ENCODE measurements around the gene IFNK.

IFNK gene

DNA sequence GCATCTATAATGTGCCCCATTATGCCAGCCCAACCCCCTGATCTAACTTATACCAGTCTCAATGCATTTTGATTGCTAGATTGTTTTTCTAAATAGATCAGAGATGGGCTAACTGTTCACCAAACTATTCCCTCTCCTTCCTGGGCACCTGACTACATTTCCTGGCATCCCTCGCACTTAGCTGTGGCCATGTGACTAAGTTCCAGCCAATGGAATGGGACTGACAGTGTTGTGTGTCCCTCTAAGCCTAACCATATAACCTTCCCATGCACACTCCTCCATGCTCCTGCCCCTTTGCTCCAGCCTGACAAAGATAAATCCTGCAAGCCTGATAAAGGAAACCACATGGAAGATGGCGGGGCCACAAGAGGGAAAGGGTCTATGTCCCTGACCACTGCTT is 12.3 kb upstream of the IFNK start:
- no peak for DNase-seq (ENCODE audit: low spot score)

DNA sequence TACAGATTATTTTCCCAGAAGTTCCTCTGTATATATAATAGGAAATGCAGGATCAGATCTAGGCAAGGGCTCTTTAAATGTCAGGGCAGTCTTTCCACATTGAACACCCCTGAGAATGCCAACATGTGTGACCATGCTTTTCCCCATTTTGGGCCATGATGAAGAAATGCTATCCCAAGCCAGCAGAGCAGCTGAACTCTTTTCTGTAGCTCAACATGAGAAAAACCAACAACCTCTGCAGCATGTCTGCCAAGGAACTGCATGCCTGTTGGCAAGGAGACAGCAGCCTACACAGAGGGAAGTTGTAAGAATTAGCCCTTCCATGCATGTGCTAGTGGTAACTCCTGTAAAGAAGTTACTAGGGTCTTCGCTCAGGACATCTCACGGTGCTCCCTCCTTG is 9.5 kb upstream of the IFNK start:
- no peak for DNase-seq (ENCODE audit: low spot score)

DNA sequence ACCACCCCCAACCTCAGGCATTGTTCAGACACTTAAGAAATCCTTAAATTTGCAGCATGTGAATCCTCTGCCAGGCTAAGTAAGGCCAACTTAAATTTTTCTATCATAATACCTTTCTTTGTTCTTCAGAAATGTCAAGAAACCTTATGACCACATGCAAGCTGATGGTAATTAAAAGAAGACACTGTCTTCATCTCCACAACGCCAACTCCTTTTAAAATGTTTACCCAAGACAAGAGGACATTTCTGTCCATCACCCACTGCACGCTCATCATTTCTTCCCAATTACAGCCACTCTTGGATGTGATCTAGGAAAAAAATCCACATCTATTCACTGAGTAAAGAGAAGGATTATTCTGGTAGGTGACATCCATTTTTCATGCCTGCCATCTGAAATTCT is 6.1 kb upstream of the IFNK start:
- no peak for DNase-seq (ENCODE audit: low spot score)

DNA sequence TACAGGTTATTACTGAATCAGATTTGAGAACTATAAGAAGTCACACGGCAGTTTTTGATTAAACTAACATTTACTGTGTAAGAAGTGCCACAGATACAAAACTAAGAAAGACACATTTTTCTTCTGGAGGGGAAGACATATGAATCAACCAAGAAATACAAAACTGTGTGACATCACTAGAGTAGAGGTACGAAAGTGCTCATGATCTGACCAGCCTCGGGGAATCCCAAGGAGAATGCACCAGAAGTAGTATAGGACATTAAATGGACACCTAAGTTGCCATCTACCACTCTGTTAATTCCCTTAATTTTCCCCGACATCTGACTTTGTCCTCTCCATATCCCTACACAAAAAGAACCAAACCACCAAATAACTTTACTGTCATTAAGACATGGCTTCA is 5.3 kb upstream of the IFNK start:
- DNase-seq (ENCODE audit: low spot score) = no peak

GRCh38 chr9:27519466-27520465 is 4.3 kb upstream of the IFNK start:
- DNase-seq (ENCODE audit: low spot score) = no peak

- DNase-seq (ENCODE audit: low spot score) = no peak
These were observed 3.1 kb upstream of the IFNK start for GRCh38 chr9:27520986-27521385.

DNA sequence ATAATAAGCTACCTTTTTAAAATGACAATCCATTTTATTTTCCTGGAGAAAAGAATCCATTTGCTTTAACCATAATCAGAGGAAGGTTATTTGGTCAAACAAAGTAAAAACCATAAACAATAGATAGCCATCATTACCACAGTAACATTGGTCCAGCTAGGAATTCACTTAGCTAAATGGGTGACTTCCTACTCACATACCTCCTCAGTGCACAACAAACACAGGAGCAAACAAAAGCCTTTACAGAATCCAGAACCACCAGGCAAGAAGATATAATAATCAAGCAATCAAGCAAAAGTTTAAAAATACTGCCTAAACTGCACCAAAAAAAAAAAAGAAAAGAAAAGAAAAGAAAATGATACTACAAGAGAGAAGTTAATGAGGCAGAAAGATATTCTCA is 949 bp upstream of the IFNK start:
- DNase-seq (ENCODE audit: low spot score) = no peak

DNA sequence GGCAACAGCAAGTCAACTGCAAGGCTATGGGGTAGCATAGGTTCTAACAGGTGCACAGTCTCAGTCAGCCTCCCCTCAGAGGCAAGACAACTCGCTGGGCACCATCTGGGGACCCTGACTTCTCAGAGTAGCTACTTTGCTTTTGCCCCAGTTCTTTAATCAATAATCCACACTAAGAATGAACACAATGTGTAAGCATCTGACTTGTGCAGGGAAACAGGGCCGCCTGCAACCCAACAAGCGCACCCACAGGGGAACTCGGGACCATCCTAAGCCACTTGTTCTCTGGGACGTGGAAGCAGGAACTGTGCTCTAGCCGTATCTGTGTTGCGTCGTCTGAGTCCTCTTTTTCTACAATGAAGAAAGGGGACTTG is 3.6 kb downstream of the IFNK start:
- DNase-seq (ENCODE audit: low spot score) = no peak

DNA sequence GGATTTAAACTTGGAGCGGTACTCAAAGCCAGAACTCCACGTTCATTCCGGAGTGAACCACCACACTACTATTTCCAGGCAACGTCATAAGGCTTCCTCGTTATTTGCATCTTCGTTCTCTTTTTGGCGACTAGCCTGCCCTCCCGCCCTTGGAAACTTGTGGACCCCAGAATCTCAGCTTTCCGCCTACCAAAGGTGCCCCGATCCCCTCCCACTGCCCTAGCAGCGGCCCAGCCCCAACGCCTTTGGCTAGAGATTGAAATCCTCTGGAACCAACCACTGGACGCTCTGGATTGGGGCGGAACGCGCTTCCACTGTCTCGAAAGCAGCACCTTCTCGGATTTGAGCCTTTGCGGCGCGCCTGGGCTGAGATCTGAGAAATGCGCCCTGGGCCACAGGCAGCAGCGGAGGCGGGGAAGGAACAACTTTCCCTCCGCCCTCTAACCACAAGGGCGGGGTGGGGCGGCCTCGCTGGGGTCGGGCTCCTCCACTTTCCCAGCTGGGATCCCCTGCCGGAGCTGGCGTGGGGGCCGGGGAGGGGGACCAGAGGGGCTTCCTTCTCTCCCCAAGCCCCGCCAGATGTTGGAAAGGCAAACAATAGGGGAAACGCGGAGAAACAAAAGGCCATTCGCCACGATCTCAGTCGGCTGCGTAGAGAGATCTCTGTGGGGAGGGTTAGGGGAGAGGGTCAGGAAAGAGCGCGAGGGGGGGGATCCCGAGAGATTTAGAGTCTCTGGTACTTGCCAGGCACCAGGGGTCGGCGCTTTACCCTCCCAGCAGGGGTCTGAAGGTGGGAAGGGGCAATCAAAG is 4.2 kb downstream of the IFNK start:
- peak; percentile 52 for DNase-seq (ENCODE audit: low spot score)

DNA sequence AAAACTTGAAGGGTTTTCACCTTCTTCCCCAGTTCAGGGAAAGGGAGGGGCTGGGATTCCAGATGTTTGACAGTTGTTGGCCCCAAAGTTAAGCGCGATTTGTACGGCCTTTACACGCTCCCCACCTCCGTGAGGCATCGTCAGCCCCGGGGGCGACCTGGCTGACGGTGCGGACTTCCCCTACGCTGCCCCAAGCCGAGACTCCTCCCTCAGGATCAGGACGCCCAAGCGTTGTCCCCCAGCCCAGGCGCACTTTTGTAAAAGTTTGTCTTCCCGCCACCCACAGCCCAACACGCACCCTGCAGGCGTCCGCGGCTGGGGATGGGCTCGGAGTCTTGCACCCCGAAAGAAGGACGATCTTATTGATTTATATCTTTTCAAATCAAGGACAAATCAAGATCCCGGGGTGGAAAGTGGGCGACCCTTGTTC is 4.8 kb downstream of the IFNK start:
- DNase-seq (ENCODE audit: low spot score) = peak; percentile 57

DNA sequence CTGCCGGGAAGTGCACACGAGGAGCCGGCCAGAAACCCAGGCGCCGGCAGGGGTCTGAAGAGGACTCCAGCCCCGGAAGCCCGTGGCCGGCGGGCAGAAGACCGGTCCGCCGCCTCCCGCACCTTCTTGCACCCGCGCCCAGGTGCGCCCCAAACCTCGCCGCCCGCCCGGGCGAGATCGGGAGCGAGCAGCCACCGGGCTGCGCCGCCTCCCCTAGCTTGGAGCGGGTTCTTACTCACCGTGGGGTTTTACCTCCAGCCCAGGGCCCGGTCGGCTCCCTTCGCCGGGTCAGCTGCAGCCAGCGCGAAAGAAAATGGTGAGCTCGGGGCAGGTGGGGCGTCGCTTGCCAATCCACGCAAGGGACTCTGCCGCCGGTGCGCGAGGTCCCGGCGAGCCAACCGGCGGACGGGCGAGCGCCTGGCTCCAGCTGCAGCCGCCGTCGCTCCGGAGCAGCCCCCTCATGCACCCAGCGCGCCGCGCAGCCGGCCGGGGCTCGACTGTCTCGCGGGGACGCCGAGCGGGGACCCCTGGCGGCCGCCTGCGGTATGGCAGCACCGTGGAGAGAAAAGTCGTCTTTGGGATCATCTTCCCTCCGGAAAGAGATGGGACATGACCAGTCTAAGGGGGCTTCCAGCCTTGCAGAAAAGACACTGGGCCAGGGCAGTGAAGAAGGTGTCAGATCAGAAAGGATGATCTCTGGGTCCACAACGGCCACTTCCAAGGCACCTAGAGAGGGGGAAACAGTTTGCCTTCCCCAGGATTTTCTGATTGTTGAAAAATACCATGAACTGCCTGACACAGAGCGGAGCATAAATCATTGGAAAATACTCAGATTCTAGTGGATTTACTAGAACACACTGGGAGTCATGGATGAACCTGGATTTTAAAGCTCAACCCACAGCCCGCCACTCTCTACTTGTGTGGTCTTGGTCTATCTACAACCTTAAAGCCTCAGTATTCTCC is 5.5 kb downstream of the IFNK start, which contains the start of gene MOB3B:
MOB3B (minus strand) TSS at position 499 of the 963 bp plus-strand sequence. CDS start 74,264 bp downstream, outside the sequence.
- DNase-seq (ENCODE audit: low spot score) = peak; percentile 86

DNA sequence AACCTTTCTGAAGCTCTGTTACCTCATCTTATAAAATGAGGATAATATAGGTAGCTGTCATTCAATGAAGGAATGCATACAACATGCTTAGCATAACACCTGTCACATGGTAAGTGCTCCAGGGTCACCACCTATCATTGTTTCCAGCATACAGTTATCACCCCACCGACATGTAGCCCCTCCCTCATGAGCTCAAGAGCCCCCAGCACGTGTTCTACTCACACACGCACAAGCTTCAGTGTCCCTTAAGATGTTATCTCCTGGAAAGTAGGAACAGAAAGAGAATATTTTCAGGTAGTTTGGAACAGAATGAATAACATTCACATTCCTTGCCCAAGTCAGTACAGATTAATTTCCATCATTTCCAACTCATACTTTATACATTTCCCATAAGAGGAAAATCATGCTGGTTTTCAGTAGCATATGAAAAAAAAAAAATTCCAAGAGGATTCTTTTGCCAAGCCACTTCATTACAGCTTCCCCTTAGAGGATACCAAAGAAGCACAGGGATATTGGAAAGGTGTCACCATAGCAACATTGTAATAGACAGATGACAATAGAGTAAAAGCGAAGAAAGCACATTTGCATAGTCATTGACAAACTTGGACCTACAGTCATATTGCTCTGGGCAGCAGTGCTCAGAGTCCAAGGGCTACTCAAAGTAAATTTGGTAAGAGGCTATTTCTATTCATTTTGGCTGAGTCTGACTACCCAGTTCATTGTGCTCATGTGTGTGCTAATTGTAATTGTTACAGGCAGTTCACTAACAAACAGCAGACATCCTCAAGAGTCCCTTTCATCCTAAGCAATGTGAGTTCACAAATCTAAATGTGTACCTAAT is 7.0 kb downstream of the IFNK start:
- no peak for DNase-seq (ENCODE audit: low spot score)

- no peak for DNase-seq (ENCODE audit: low spot score)
These were observed 8.0 kb downstream of the IFNK start for GRCh38 chr9:27532046-27532445.

DNA sequence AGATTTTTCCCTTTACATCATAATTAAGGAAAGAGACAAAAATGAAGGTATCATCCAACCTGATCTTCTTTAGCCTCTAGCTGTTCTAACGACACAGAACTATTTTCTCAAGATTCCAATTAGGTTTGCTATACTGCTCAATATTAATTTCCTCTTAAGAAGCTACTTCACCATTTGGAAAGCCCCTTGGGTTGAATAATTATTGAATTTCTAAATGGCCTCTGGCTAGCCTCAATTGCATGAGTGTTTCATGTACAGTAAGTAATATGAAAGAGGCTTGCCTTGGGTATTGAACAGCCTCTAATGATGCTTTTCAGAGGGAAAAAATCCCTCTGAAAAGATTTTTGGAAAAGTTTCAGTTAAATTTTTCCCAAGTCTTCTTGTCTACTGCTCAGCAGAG is 9.2 kb downstream of the IFNK start:
- DNase-seq (ENCODE audit: low spot score) = no peak

- no peak for DNase-seq (ENCODE audit: low spot score)
These were observed 10.0 kb downstream of the IFNK start for GRCh38 chr9:27534131-27534530.

GRCh38 chr9:27534658-27535209 is 10.6 kb downstream of the IFNK start:
- DNase-seq (ENCODE audit: low spot score) = no peak

DNA sequence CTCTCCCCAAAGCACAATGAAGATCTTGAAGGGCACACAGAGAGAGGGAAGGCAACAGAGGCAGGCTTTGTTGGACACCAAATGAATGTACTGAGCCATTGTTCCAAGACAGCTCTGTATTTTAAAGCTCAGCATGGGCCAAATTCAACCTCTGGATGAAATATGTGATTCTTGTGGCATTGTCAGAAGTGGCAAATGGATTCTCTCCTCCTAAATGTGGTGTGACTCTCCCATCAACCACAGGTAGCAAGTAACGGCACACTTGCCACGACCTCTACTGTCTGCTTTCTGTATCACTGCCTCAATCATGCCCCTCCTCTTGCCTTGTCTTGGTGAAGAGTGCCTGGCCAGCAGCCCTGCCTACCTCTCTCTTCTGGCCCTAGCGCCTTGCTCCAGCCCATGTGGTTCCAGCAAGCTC is 11.6 kb downstream of the IFNK start:
- peak; percentile 17 for DNase-seq (ENCODE audit: low spot score)

DNA sequence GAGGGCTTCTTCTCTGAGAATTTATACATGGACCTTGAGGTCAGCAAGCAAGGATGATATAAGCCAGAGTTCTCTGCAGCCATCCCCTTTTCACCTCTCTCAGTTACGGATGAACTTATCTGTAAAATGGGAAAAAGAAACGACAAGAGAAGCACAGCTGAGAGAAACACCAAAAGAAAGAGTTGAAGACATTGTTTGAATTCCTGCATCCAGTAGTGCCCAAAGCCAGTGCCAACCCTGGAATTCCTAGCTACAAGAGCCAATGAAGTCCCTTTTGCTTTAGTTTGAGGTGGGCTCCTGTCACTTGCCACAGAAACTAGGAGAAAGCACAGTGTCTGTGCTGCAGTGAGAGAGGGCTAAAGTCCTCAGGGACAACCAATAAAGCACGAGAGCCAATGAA is 12.1 kb downstream of the IFNK start:
- no peak for DNase-seq (ENCODE audit: low spot score)

DNA sequence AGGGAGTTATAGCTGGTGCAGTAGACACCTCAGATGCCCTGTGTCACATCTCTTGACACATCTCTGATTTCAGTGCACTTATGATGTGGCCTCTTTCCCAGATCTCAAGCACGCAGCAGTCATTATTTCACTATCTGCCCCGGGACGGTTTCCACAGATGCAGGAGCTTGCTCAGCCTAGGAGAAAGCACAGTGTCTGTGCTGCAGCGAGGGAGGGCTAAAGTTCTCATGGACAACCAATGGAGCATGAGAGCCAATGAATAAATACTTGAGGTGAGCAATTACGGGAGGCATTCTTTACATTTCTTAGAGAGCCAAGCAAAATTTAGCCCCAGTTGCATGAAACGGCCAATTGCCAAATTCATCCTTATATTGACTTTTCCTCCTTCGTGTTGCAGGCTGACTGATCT is 12.9 kb downstream of the IFNK start:
- DNase-seq (ENCODE audit: low spot score) = no peak

DNA sequence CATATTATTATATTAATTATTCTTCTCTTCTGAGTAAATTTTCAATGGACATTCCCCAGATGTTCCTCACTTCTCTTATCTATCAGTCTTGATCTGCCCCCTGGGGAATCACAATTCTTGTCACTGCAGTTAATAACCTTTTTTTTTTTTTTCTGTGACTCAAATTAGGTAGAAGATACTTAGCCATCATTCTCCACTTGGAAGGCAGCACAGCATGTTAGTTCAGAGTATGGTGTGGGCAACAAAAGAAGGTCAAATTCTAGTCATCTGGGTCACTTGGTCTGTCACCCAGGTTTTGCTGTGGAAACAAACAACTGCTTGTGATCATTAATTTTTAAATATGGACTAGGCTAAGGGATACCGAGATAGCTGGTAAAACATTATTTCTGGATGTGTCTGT is 13.7 kb downstream of the IFNK start:
- DNase-seq (ENCODE audit: low spot score) = no peak
